OCI-LY3 (cell line): ENCODE results near the gene ETV6.

Experiments used
- H2AFZ ChIP-seq: fragments of 200-600, 300-600 bp; shearing (Covaris generic); 2 replicates; pipeline ENCODE4 v1.6.0; 2014; ENCODE audit warnings: antibody characterized with exemption, low read depth, low read length
- H3K27ac ChIP-seq: fragments of 200-600, 300-600 bp; sonication (generic); 2 replicates; pipeline ENCODE4 v1.5.1; 2014; ENCODE audit warnings: mild to moderate bottlenecking, low read length, moderate library complexity, mixed read lengths
- H3K27me3 ChIP-seq: fragments of 200-600, 300-600 bp; sonication (generic); 2 replicates; pipeline ENCODE4 v1.6.1; 2014; ENCODE audit warnings: low read depth, low read length, mixed read lengths
- H3K36me3 ChIP-seq: fragments of 200-600, 300-600 bp; sonication (generic); replicated peaks from 2 replicates; pipeline ENCODE3; 2014; ENCODE audit warnings: low read depth, low read length, mixed read lengths
- H3K4me1 ChIP-seq: fragments of 300-600, 200-600 bp; sonication (generic); 2 replicates; pipeline ENCODE4 v1.6.1; 2014; ENCODE audit warnings: low read length, mixed read lengths
- H3K4me2 ChIP-seq: fragments of 200-600, 300-600 bp; sonication (generic); 2 replicates; pipeline ENCODE4 v1.6.1; 2014; ENCODE audit warnings: low read length, mixed read lengths
- H3K4me3 ChIP-seq: fragments of 300-600, 200-600 bp; sonication (generic); 2 replicates; pipeline ENCODE4 v1.5.1; 2014; ENCODE audit warnings: antibody characterized with exemption, mild to moderate bottlenecking, low read length, moderate library complexity
- H3K79me2 ChIP-seq: fragments of 300-600, 200-600 bp; shearing (Covaris generic); 2 replicates; pipeline ENCODE4 v1.6.1; 2014; ENCODE audit warnings: mild to moderate bottlenecking, low read length, mixed read lengths
- H3K9ac ChIP-seq: fragments of 300-600, 200-600 bp; shearing (Covaris generic); 2 replicates; pipeline ENCODE4 v1.6.0; 2014; ENCODE audit warnings: mild to moderate bottlenecking, low read length, moderate library complexity
- H3K9me3 ChIP-seq: fragments of 200-600, 300-600 bp; shearing (Covaris generic); 2 replicates; pipeline ENCODE4 v1.6.1; 2014; ENCODE audit warnings: low read length, mixed read lengths; ENCODE audit not compliant: insufficient read depth
- H4K20me1 ChIP-seq: fragments of 200-600, 300-600 bp; sonication (generic); 2 replicates; pipeline ENCODE4 v1.6.1; 2016; ENCODE audit warnings: low read length, mixed read lengths; ENCODE audit not compliant: insufficient read depth
- CTCF ChIP-seq: fragments of 200-600, 300-600 bp; sonication (generic); IDR thresholded peaks from 2 replicates; pipeline ENCODE4 v1.5.1; 2014; ENCODE audit warnings: antibody characterized with exemption, low read length, low read depth
- EZH2phosphoT487 ChIP-seq: fragments of 200-600 bp; shearing (Covaris generic); IDR thresholded peaks from 2 replicates; pipeline ENCODE4 v1.6.1; 2018; ENCODE audit warnings: antibody characterized with exemption, mixed run types, low read depth

The ETV6 gene

DNA sequence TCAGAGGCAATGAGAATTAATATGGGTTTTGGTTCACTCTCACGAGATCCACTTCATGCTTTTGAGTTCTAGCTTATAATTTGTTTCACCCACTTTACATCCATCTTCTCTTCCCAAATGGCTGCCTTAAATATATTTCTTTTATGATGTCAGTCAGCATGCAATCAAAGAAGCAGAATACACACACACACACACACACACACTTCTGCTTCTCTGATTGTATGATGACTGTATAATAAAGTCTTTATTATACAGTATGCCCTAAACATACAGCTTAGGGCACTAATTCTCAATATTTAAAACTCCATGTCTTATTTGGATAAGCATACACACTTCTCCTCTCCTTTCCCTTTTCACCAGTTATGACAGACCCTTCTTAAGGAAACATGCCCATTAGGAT lies 6.7 kb upstream of the ETV6 start:
- no peaks in the 10 kb centered on the region for H3K27me3 ChIP-seq
- no peaks in the 10 kb centered on the region for H3K36me3 ChIP-seq
- peaks cover 11% of the 10 kb centered on the region for H3K4me1 ChIP-seq

GRCh38 chr12:11645391-11645790 lies 4.1 kb upstream of the ETV6 start:
- Histone ChIP-seq H3K4me3 (no peak overlapping the region), H3K9ac (no peak overlapping the region), H3K4me2 (no peak overlapping the region), H3K4me1 (peaks cover 13% of the 10 kb centered on the region), H3K27ac (no peak overlapping the region), H4K20me1 (no peaks in the 10 kb centered on the region), H3K36me3 (no peaks in the 10 kb centered on the region), H2AFZ (no peak overlapping the region), H3K27me3 (no peaks in the 10 kb centered on the region), H3K79me2 (peaks cover 7% of the 10 kb centered on the region), H3K9me3 (no peaks in the 10 kb centered on the region)
- no peak for TF ChIP-seq EZH2phosphoT487
- TF ChIP-seq CTCF: no peak

More for the DNA sequence above, 6.7 kb upstream of the ETV6 start:
- H3K79me2 ChIP-seq: no peaks in the 10 kb centered on the region
- H3K27ac ChIP-seq: no peak overlapping the region
- no peak overlapping the region for H3K4me2 ChIP-seq
- no peaks in the 10 kb centered on the region for H4K20me1 ChIP-seq
- H3K4me3 ChIP-seq: no peak overlapping the region
- no peak for TF ChIP-seq EZH2phosphoT487
- no peak for TF ChIP-seq CTCF
- H3K9ac ChIP-seq: no peak overlapping the region
- H2AFZ ChIP-seq: no peak overlapping the region
- H3K9me3 ChIP-seq: peaks cover 13% of the 10 kb centered on the region

DNA sequence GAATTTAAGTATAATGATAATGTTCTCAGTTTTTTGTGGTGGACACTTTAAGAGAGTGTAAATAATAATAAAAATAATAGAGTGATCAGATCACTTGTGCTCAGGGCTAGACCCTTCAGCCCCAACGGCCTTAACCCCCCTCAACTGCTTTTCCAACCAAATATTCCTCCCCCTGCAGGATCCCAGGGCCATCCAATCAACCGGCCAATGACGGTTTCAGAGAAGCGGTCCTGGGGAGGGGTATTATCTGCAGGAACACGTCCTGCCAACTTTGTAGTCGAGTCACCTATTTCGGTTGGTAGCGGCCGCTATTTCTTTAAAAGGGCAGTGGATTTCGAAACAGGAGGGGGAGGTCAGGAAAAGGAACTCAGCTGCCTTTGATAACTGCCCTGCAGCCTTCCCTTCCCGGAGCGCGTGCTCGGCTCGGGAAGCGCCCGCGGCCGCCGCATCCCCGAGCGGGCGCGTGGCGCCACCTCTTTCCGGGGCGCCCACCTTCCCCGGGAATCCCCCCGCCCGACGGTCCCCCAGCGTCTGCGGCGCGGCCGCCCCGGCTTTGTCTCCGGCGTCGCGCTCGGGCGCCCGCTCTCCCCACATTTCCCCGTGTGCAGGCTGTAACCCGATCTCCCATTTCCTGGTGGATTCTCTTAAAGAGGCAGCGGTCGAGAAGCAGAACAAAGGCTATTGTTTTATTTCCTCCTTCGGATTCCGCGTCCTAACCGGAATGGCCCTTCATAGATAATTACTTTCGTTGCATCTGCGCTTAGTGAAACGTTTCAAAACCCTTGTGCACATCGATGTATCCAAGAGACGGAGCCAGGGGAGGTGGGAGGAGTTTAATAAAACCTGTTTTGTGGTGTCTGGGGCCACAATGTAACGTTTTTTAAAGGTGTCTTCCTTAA lies 711 bp upstream of the ETV6 start:
- Histone ChIP-seq H2AFZ (no peak overlapping the region), H3K4me2 (peak overlapping the region; percentile 87), H3K27me3 (no peaks in the 10 kb centered on the region), H3K4me1 (peaks cover 46% of the 10 kb centered on the region), H3K27ac (peak overlapping the region; percentile 95), H3K36me3 (no peaks in the 10 kb centered on the region), H3K9ac (peak overlapping the region; percentile 98), H3K4me3 (peak overlapping the region; percentile 81), H4K20me1 (0 out of 2 replicates have a peak, but pooled peaks cover 6% of the 10 kb centered on the region), H3K9me3 (no peaks in the 10 kb centered on the region), H3K79me2 (peaks cover 40% of the 10 kb centered on the region)
- no peak for TF ChIP-seq EZH2phosphoT487
- TF ChIP-seq CTCF: no peak

GRCh38 chr12:11650286-11651281 lies 1.1 kb downstream of the ETV6 start:
- no peaks in the 10 kb centered on the region for H3K36me3 ChIP-seq
- H3K9ac ChIP-seq: peak overlapping the region; percentile 95
- no peaks in the 10 kb centered on the region for H3K9me3 ChIP-seq
- H3K79me2 ChIP-seq: peaks cover 59% of the 10 kb centered on the region
- peaks cover 23% of the 10 kb centered on the region for H4K20me1 ChIP-seq
- peak overlapping the region; percentile 93 for H3K27ac ChIP-seq
- H2AFZ ChIP-seq: no peak overlapping the region
- peaks cover 64% of the 10 kb centered on the region for H3K4me1 ChIP-seq
- peak overlapping the region; percentile 86 for H3K4me3 ChIP-seq
- peak overlapping the region; percentile 94 for H3K4me2 ChIP-seq
- no peaks in the 10 kb centered on the region for H3K27me3 ChIP-seq
- TF ChIP-seq CTCF (peak; percentile 11; the same call in 1 of the 2 replicates), EZH2phosphoT487 (no peak)
